Measurements from ENCODE around the gene CFAP46. TPM values are rescaled to one million over a fixed set of nuclear protein-coding genes. Genes with fewer than 3 reads are reported as not detected.

The CFAP46 gene
- total RNA-seq, result not detected

- no peak for DNase-seq
These were observed at the start of gene CFAP46 for GRCh38 chr10:132942101-132943057. TSS of gene CFAP46 (minus strand) at chr10:132942570. CDS start at chr10:132942484, 86 bp downstream.

GRCh38 chr10:132991706-132992432 is 49.5 kb upstream of the CFAP46 start:
- DNase-seq, result no peak

- DNase-seq, result no peak
These were observed 48.5 kb upstream of the CFAP46 start for GRCh38 chr10:132990684-132991545.

- DNase-seq, result no peak
These were observed 47.4 kb upstream of the CFAP46 start for GRCh38 chr10:132989476-132990415.

- no peak for DNase-seq
These were observed 46.6 kb upstream of the CFAP46 start for GRCh38 chr10:132988988-132989387.

- no peak for DNase-seq
These were observed 45.6 kb upstream of the CFAP46 start for GRCh38 chr10:132987671-132988571.

GRCh38 chr10:132986978-132987377 is 44.6 kb upstream of the CFAP46 start:
- no peak for DNase-seq

GRCh38 chr10:132986576-132986975 is 44.2 kb upstream of the CFAP46 start:
- no peak for DNase-seq

GRCh38 chr10:132986076-132986475 is 43.7 kb upstream of the CFAP46 start:
- no peak for DNase-seq

GRCh38 chr10:132985546-132985900 is 43.2 kb upstream of the CFAP46 start:
- no peak for DNase-seq

GRCh38 chr10:132984801-132985545 is 42.6 kb upstream of the CFAP46 start:
- no peak for DNase-seq

- DNase-seq, result no peak
These were observed 41.6 kb upstream of the CFAP46 start for GRCh38 chr10:132984008-132984295.

- DNase-seq, result no peak
These were observed 41.1 kb upstream of the CFAP46 start for GRCh38 chr10:132983252-132984007.

- no peak for DNase-seq
These were observed 40.1 kb upstream of the CFAP46 start for GRCh38 chr10:132982301-132982989.

- DNase-seq, result no peak
These were observed 39.4 kb upstream of the CFAP46 start for GRCh38 chr10:132981746-132982145.

- no peak for DNase-seq
These were observed 38.8 kb upstream of the CFAP46 start for GRCh38 chr10:132981173-132981555.

GRCh38 chr10:132980426-132981172 is 38.2 kb upstream of the CFAP46 start:
- no peak for DNase-seq
